CD4-positive, alpha-beta memory T cell (primary cell): ENCODE data around the gene DAB2IP. TPM values are rescaled to one million over a fixed set of nuclear protein-coding genes. Genes with fewer than 3 reads are reported as not detected.

ENCODE experiments used
- CTCF ChIA-PET: fragments of 350-600 bp; sonication (Branson Sonifier 250); formaldehyde crosslinking; loops from one replicate; lab custom pipeline; 2021; ENCODE audit warnings: inconsistent platforms; ENCODE audit not compliant: partially characterized antibody; lab: Charles Lee
- POLR2A ChIA-PET: fragments of 350-600 bp; sonication (Branson Sonifier 250); formaldehyde crosslinking; loops from one replicate; lab custom pipeline; 2021; ENCODE audit not compliant: partially characterized antibody; lab: Charles Lee
- DNase-seq, 5 donors: peaks; one replicate each; pipeline versions ENCODE4 v3.0.0 to v3.0.0-alpha.2; 2020 to 2022; ENCODE audit warnings: mixed read lengths in 1 of 5
- H3K27ac ChIP-seq: one replicate; pipeline ENCODE4 v1.7.0; 2013; ENCODE audit warnings: low read depth, low read length
- H3K27me3 ChIP-seq: 2 replicates; pipeline ENCODE4 v1.7.0; 2013; ENCODE audit warnings: mild to moderate bottlenecking, low read length, moderate library complexity; ENCODE audit not compliant: insufficient read depth
- H3K36me3 ChIP-seq: 2 replicates; pipeline ENCODE4 v1.7.0; 2013; ENCODE audit warnings: mild to moderate bottlenecking, low read length, moderate library complexity; ENCODE audit not compliant: insufficient read depth
- H3K4me1 ChIP-seq: 2 replicates; pipeline ENCODE4 v1.7.0; 2013; ENCODE audit warnings: mild to moderate bottlenecking, low read length, moderate library complexity; ENCODE audit not compliant: insufficient read depth
- H3K4me3 ChIP-seq, 2 donors: one replicate each; pipeline ENCODE4 v1.7.0; 2013; ENCODE audit warnings: low read length in 2 of 2, mild to moderate bottlenecking in 1 of 2
- H3K9me3 ChIP-seq, 2 donors: one replicate each; pipeline ENCODE4 v1.7.0; 2013; ENCODE audit warnings: low read length in 2 of 2, control low read depth in 1 of 2; ENCODE audit not compliant: control insufficient read depth in 1 of 2
- H3K27ac Mint-ChIP-seq, 7 donors: one replicate each; pipeline ENCODE4 v1.8.0; 2020 to 2021; ENCODE audit warnings: mixed read lengths in 7 of 7, mild to moderate bottlenecking in 6 of 7, inconsistent platforms in 3 of 7, moderate library complexity in 3 of 7
- H3K27me3 Mint-ChIP-seq, 2 donors: one replicate each; pipeline ENCODE4 v1.8.0; 2020 to 2021; ENCODE audit warnings: mixed read lengths in 2 of 2
- H3K36me3 Mint-ChIP-seq, 2 donors: one replicate each; pipeline ENCODE4 v1.8.0; 2020 to 2021; ENCODE audit warnings: mixed read lengths in 2 of 2, inconsistent platforms in 1 of 2, mild to moderate bottlenecking in 1 of 2
- H3K4me1 Mint-ChIP-seq, 4 donors: one replicate each; pipeline ENCODE4 v1.8.0; 2020 to 2021; ENCODE audit warnings: mixed read lengths in 4 of 4, mild to moderate bottlenecking in 1 of 4
- H3K4me3 Mint-ChIP-seq, 8 donors: one replicate each; pipeline ENCODE4 v1.8.0; 2020 to 2021; ENCODE audit warnings: mixed read lengths in 8 of 8, mild to moderate bottlenecking in 7 of 8, moderate library complexity in 6 of 8, inconsistent platforms in 3 of 8
- H3K9me3 Mint-ChIP-seq, 8 donors: one replicate each; pipeline ENCODE4 v1.8.0; 2020 to 2021; ENCODE audit warnings: mixed read lengths in 8 of 8, mild to moderate bottlenecking in 5 of 8, inconsistent platforms in 3 of 8, moderate library complexity in 1 of 8
- intact Hi-C: fragments of 100-400 bp; cut with micrococcal nuclease; formaldehyde crosslinking; loops from one replicate; pipeline ENCODE4 v1.15.1; 2023
- polyA plus RNA-seq, 2 donors: library from polyadenylated mRNA; unstranded; fragments of 300-500 nt; fragmentation: Illumina TruSeq; gene quantifications; one replicate each; pipeline ENCODE4 v1.2.3, GENCODE V29; 2021
- total RNA-seq, 2 experiments: library from RNA; stranded (reverse); gene quantifications; one replicate each; pipeline ENCODE4 v1.2.3, GENCODE V29; 2021

The DAB2IP gene
- total and polyA plus RNA-seq, 4 experiments from 2014 or later, result not detected

DNA sequence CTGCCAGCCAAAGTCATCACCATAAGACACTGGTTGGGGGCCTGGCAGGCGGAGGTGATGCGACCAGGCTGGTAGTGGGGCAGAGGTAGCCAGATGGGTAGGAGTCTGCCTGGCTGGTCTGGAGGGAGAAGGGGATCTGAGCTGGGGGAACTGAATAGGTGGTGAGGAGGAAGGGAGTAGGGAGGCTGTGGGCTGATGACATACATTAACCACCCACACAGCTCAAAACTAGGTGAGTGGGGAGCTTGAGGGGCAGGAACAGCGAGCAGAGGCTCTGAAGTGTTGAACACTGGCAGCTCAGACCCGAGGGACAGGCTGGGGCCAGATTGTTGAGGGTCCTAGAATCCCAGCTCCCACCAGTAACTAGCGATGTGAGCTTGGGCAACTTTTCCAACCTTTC is 81.0 kb downstream of the DAB2IP start:
- POLR2A ChIA-PET, result no interaction called here
- peaks cover 0 to 5% (median 3%) of the 10 kb centered on the region in 4 donors for H3K4me1 Mint-ChIP-seq
- H3K27me3 ChIP-seq, result no peaks in the 10 kb centered on the region
- no peaks in the 10 kb centered on the region for H3K4me1 ChIP-seq
- H3K27ac Mint-ChIP-seq, result no peak overlapping the region
- no peak overlapping the region for H3K27ac ChIP-seq
- H3K36me3 ChIP-seq, result no peaks in the 10 kb centered on the region
- CTCF ChIA-PET, result no interaction called here
- H3K27me3 Mint-ChIP-seq, result peaks cover 20 to 37% of the 10 kb centered on the region in 2 donors
- intact Hi-C loops, result no loop called here
- peaks cover 0 to 2% (median 0%) of the 10 kb centered on the region in 8 donors for H3K9me3 Mint-ChIP-seq
- no peak overlapping the region for H3K4me3 Mint-ChIP-seq
- H3K9me3 ChIP-seq, result no peaks in the 10 kb centered on the region
- DNase-seq, result no peak
- H3K36me3 Mint-ChIP-seq, result no peaks in the 10 kb centered on the region
- H3K4me3 ChIP-seq, result no peak overlapping the region

DNA sequence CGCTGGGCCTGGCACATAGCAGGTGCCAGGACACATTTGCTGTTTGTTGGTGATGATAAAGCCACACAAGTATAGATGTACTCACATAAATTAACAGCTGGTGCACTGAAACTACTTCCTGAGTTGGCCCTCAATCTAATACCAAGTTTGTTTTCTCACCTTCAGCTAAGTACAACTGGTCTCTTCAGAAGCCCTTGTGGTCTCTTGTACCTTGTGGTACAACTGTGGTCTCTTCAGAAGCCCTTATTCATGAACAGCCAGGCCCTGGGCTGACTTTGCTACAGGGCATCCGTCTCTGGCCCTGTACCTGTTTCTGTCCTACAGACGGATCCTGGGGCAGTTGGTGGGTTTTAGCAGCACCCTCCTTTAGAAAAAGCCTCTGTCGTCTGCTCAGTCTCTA is 81.5 kb downstream of the DAB2IP start:
- no peaks in the 10 kb centered on the region for H3K4me1 ChIP-seq
- no peaks in the 10 kb centered on the region for H3K36me3 ChIP-seq
- no peak for DNase-seq
- no peaks in the 10 kb centered on the region for H3K9me3 ChIP-seq
- no peak overlapping the region for H3K4me3 ChIP-seq
- POLR2A ChIA-PET, result no interaction called here
- H3K4me1 Mint-ChIP-seq, result peaks cover 0 to 5% (median 3%) of the 10 kb centered on the region in 4 donors
- no peak overlapping the region for H3K27ac ChIP-seq
- intact Hi-C loops, result no loop called here
- no peak overlapping the region for H3K4me3 Mint-ChIP-seq
- H3K36me3 Mint-ChIP-seq, result no peaks in the 10 kb centered on the region
- no peaks in the 10 kb centered on the region for H3K27me3 ChIP-seq
- peaks cover 20 to 39% of the 10 kb centered on the region in 2 donors for H3K27me3 Mint-ChIP-seq
- CTCF ChIA-PET, result no interaction called here
- H3K9me3 Mint-ChIP-seq, result peaks cover 0 to 2% (median 0%) of the 10 kb centered on the region in 8 donors
- no peak overlapping the region for H3K27ac Mint-ChIP-seq

DNA sequence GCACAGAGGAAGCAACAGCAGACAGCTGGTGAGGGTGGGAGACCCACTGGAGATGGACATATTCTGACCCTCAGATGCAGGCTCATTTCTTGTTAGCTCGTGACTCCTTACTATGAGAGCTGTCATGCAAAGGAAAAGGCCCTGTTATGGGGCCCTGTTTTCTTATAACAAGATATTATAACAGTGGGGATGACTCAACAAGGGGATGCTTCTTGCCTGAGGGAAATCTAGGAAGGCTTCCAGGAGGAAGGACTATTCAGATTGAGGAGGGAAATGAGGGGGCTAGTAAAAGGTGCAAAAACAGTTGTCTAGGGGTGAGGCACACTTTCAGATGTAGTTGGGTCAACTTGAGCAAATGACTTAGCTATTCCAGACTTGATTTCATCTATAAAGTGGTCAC is 83.0 kb downstream of the DAB2IP start:
- no peak overlapping the region for H3K27ac Mint-ChIP-seq
- H3K4me3 Mint-ChIP-seq, result peak overlapping the region in 1 of 8 donors; percentile 45
- no peak overlapping the region for H3K27ac ChIP-seq
- no peaks in the 10 kb centered on the region for H3K4me1 ChIP-seq
- ChIA-PET POLR2A (no interaction called here), CTCF (no interaction called here)
- H3K27me3 ChIP-seq, result no peaks in the 10 kb centered on the region
- no peaks in the 10 kb centered on the region for H3K36me3 Mint-ChIP-seq
- H3K9me3 Mint-ChIP-seq, result peaks cover 0 to 2% (median 0%) of the 10 kb centered on the region in 8 donors
- no peaks in the 10 kb centered on the region for H3K9me3 ChIP-seq
- no peak overlapping the region for H3K4me3 ChIP-seq
- DNase-seq, result no peak
- H3K27me3 Mint-ChIP-seq, result peaks cover 26 to 39% of the 10 kb centered on the region in 2 donors
- intact Hi-C loops, result no loop called here
- H3K4me1 Mint-ChIP-seq, result peaks cover 0 to 5% (median 3%) of the 10 kb centered on the region in 4 donors
- H3K36me3 ChIP-seq, result no peaks in the 10 kb centered on the region

DNA sequence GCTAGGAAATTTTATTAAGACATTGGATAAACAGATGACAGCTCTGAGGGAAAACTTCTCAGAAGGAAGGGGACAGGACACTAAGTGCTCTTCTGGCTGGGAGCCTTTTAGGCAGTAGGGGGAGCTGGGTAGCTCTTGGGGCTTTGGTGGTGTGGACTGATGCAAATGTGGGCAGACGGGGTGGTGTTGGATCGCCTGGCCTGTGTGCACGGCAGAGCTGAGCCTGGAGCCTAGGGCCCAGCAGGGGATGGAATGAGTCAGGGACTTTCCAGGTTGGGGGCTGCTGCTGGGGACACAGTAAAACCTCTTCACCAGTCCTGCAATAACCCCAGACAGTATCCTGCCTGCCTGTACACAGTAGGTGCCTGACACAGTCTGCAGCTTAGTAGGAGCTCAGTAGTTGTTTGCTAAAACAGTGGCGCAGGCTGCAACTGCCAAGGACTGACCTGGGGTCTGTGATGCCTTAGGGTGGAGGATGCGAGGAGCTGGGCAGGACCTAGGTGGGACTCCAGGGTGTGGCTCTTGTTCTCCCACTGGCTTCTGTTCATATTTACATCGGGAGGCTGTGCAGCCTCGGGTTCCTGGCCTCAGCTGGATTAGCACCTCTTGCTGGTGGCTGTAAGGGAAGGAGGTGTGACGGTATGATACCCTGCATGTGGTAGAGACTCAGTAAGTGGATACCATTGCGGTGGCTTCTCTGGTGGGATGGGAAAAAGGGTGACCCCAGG is 83.8 kb downstream of the DAB2IP start:
- H3K27ac Mint-ChIP-seq, result no peak overlapping the region
- H3K9me3 Mint-ChIP-seq, result peaks cover 0 to 2% (median 0%) of the 10 kb centered on the region in 8 donors
- H3K4me3 Mint-ChIP-seq, result peak overlapping the region in 1 of 8 donors; percentile 45
- Histone ChIP-seq H3K4me1 (no peaks in the 10 kb centered on the region), H3K4me3 (no peak overlapping the region), H3K27me3 (no peaks in the 10 kb centered on the region), H3K27ac (no peak overlapping the region), H3K36me3 (no peaks in the 10 kb centered on the region), H3K9me3 (no peaks in the 10 kb centered on the region)
- intact Hi-C loops, result no loop called here
- H3K27me3 Mint-ChIP-seq, result peaks cover 26 to 39% of the 10 kb centered on the region in 2 donors
- no peaks in the 10 kb centered on the region for H3K36me3 Mint-ChIP-seq
- peaks cover 0 to 5% (median 3%) of the 10 kb centered on the region in 4 donors for H3K4me1 Mint-ChIP-seq
- DNase-seq, result no peak
- ChIA-PET POLR2A (no interaction called here), CTCF (no interaction called here)

DNA sequence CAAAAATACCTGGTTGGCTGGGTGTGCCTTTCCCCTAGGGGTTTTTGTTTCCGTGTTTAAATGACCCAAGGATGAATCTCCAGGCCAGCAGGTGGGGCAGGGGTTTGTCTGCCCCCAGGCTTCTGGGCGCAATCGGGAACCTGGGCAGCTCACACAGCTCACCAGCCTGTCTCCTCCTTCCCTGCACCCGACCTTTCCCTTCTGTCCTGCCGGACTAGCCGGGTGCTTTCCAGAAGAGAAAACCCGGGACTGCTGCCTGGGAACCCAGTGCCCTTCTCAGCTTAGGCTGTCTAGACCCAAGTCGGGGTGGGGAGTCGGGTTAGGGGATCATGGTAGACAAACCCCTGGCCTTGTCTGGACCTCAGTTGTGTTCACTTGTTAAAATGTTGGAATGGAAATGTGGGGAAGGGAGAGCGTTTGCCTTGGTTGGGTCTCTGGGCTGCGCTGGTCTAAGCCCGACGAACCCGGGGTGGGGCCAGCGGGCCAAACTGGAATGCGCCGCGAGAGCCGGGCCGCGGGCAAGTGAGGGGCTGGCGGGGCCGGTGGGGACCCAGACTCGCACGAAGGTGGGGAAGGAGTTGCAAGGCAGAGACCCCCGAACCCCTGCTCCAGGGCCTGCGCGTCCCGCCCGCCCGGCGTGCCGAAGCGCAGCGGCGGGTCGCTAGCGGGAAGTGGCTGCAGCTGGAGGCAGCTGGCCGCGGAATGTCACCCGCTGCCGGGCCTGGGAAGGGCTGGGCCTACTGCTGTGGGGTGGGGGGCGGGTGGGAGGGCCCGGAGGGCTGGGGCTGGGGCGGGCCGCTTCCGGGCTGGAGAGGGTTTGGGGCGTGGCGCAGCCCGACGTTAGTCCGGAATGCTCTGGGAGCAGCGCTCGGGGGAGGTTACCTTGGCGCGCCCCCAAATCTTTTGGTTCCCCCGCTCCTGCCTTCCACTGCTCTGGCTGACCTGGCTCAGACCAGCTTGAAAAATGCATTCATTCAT is 84.6 kb downstream of the DAB2IP start:
- Mint-ChIP-seq H3K27me3 (peaks cover 26 to 39% of the 10 kb centered on the region in 2 donors), H3K36me3 (no peaks in the 10 kb centered on the region), H3K4me3 (no peak overlapping the region), H3K27ac (no peak overlapping the region), H3K9me3 (peaks cover 0 to 2% (median 0%) of the 10 kb centered on the region in 8 donors), H3K4me1 (peaks cover 0 to 5% (median 3%) of the 10 kb centered on the region in 4 donors)
- Histone ChIP-seq H3K4me3 (no peak overlapping the region), H3K27me3 (no peaks in the 10 kb centered on the region), H3K9me3 (no peaks in the 10 kb centered on the region), H3K27ac (no peak overlapping the region), H3K4me1 (no peaks in the 10 kb centered on the region), H3K36me3 (no peaks in the 10 kb centered on the region)
- no peak for DNase-seq
- POLR2A ChIA-PET, result no interaction called here
- CTCF ChIA-PET, result no interaction called here
- intact Hi-C loops, result no loop called here

DNA sequence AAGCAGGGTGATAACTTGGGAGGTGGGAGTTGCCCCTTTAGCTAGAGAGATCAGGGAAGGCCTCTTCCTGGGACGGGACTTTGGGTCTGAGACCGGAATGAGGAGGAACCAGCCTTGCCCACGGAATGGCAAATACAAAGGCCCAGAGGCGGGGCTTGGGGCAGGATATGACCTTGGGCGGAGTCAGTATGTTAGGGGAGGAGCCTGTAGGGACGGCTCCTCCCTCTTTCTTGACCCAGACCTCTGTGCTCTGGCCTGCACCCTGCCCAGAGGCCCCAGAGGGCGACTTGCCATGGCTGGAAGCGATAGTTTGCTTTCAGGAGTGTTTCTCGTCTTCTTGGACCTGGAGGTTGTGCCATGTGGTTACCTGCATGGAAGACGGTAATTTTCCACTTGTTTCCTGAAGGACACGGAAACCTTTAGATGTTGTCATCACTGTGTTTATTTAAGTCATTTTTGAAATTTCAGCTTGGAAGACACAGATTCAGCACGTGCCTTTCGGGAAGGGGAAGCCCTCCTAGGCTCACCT is 85.6 kb downstream of the DAB2IP start:
- no peak for DNase-seq
- H3K27me3 Mint-ChIP-seq, result peaks cover 26 to 36% of the 10 kb centered on the region in 2 donors
- no peak overlapping the region for H3K4me3 Mint-ChIP-seq
- Histone ChIP-seq H3K4me3 (no peak overlapping the region), H3K4me1 (no peaks in the 10 kb centered on the region), H3K27ac (no peak overlapping the region), H3K36me3 (no peaks in the 10 kb centered on the region), H3K27me3 (no peaks in the 10 kb centered on the region), H3K9me3 (no peaks in the 10 kb centered on the region)
- peaks cover 0 to 5% (median 2%) of the 10 kb centered on the region in 4 donors for H3K4me1 Mint-ChIP-seq
- no peak overlapping the region for H3K27ac Mint-ChIP-seq
- ChIA-PET POLR2A (no interaction called here), CTCF (no interaction called here)
- no peaks in the 10 kb centered on the region for H3K36me3 Mint-ChIP-seq
- intact Hi-C loops, result no loop called here
- H3K9me3 Mint-ChIP-seq, result peaks cover 0 to 2% (median 0%) of the 10 kb centered on the region in 8 donors

DNA sequence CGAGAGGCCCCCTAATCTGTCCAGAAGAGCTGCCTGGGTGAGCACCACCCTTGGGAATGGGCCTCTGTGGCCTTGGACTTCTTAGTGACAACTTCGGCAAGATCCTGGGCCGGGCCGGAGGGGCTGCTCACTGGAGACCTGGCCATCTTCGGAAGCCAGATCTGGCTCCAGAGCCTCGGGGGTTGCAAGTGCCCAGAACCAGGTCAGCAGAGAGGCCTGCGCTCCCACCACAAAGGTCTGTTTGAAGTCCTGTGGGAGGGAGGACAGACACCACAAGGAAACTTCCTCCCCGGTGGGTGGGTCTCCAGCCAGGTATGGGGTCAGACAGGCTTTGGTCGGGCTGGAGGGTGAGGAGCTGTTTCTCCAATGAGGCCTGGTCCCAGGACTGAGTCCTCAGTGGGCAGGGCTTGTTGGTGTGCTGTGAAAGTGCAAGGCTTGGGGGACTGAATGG is 86.1 kb downstream of the DAB2IP start:
- Mint-ChIP-seq H3K36me3 (no peaks in the 10 kb centered on the region), H3K27me3 (peaks cover 23 to 32% of the 10 kb centered on the region in 2 donors), H3K27ac (no peak overlapping the region), H3K9me3 (peaks cover 0 to 2% (median 0%) of the 10 kb centered on the region in 8 donors), H3K4me1 (peaks cover 0 to 5% (median 2%) of the 10 kb centered on the region in 4 donors), H3K4me3 (no peak overlapping the region)
- ChIA-PET POLR2A (no interaction called here), CTCF (no interaction called here)
- H3K27ac ChIP-seq, result no peak overlapping the region
- H3K4me3 ChIP-seq, result no peak overlapping the region
- no peaks in the 10 kb centered on the region for H3K27me3 ChIP-seq
- no peak for DNase-seq
- intact Hi-C loops, result no loop called here
- H3K9me3 ChIP-seq, result no peaks in the 10 kb centered on the region
- no peaks in the 10 kb centered on the region for H3K4me1 ChIP-seq
- H3K36me3 ChIP-seq, result no peaks in the 10 kb centered on the region
